PC-3 (cell line): ENCODE measurements around the gene UBXN2A. TPM values are rescaled to one million over a fixed set of nuclear protein-coding genes. Genes with fewer than 3 reads are reported as not detected.

ENCODE experiments used
- ATAC-seq: fragments of 200-7000 bp; cut with Tn5 transposase; 2 replicates; pipeline ENCODE4 v1.9.1; 2020; ENCODE audit warnings: mild to moderate bottlenecking, moderate library complexity
- BruUV-seq: library from RNA; stranded (reverse); fragments of 400-500 nt; replicated peaks from 2 replicates; lab custom pipeline; 2021; lab: Mats Ljungman, UMichigan
- CTCF ChIA-PET: fragments of 300-600 bp; sonication (Branson Sonifier 250); formaldehyde crosslinking; loops from one replicate; lab custom pipeline; 2022; ENCODE audit warnings: antibody characterized with exemption; lab: Charles Lee
- POLR2A ChIA-PET: fragments of 300-600 bp; sonication (Branson Sonifier 250); formaldehyde crosslinking; loops from one replicate; lab custom pipeline; 2022; ENCODE audit warnings: antibody characterized with exemption; ENCODE audit not compliant: unreplicated experiment; lab: Charles Lee
- DNase-seq: peaks from one replicate; pipeline ENCODE4 v3.0.0-alpha.2; 2015
- H2AFZ ChIP-seq: fragments of 300-600 bp; sonication (generic); 2 replicates; pipeline ENCODE4 v1.6.0; 2016; ENCODE audit warnings: antibody characterized with exemption, low read length
- H3F3A ChIP-seq: fragments of 300-600 bp; sonication (generic); one replicate; pipeline ENCODE4 v1.6.0; 2017; ENCODE audit warnings: antibody characterized with exemption, low read length, control low read depth, mild to moderate bottlenecking; ENCODE audit not compliant: unreplicated experiment
- H3K27ac ChIP-seq: fragments of 300-600 bp; sonication (generic); 2 replicates; pipeline ENCODE4 v1.5.1; 2016; ENCODE audit warnings: mild to moderate bottlenecking, low read length
- H3K27me3 ChIP-seq: fragments of 300-600 bp; sonication (generic); 2 replicates; pipeline ENCODE4 v1.6.1; 2016; ENCODE audit warnings: low read length, mixed read lengths
- H3K36me3 ChIP-seq: fragments of 300-600 bp; sonication (generic); 2 replicates; pipeline ENCODE4 v1.6.1; 2016; ENCODE audit warnings: low read depth, mixed run types, low read length, mixed read lengths
- H3K4me1 ChIP-seq: fragments of 300-600 bp; sonication (generic); 2 replicates; pipeline ENCODE4 v1.5.1; 2016; ENCODE audit warnings: low read length; ENCODE audit not compliant: insufficient read depth
- H3K4me2 ChIP-seq: fragments of 300-600 bp; sonication (generic); 2 replicates; pipeline ENCODE4 v1.6.0; 2016; ENCODE audit warnings: low read length
- H3K4me3 ChIP-seq: fragments of 300-600 bp; sonication (generic); 2 replicates; pipeline ENCODE4 v1.5.1; 2016; ENCODE audit warnings: mild to moderate bottlenecking, low read length, mixed read lengths
- H3K79me2 ChIP-seq: fragments of 300-600 bp; sonication (generic); 2 replicates; pipeline ENCODE4 v1.6.1; 2017; ENCODE audit warnings: low read length, mixed read lengths
- H3K9ac ChIP-seq: fragments of 300-600 bp; sonication (generic); 2 replicates; pipeline ENCODE4 v1.6.0; 2016; ENCODE audit warnings: mild to moderate bottlenecking, low read length
- H3K9me2 ChIP-seq: fragments of 300-600 bp; sonication (generic); replicated peaks from 2 replicates; pipeline ENCODE4 v1.6.1; 2016; ENCODE audit warnings: mixed run types, low read length, mixed read lengths
- H3K9me3 ChIP-seq: fragments of 300-600 bp; sonication (generic); 2 replicates; pipeline ENCODE4 v1.6.1; 2016; ENCODE audit warnings: low read length, mixed read lengths
- H4K20me1 ChIP-seq: fragments of 300-600 bp; sonication (generic); 2 replicates; pipeline ENCODE4 v1.6.1; 2016; ENCODE audit warnings: low read length, mixed read lengths
- EZH2 ChIP-seq: fragments of 300-600 bp; sonication (generic); IDR thresholded peaks from one replicate; pipeline ENCODE4 v1.6.1; 2017; ENCODE audit warnings: antibody characterized with exemption, mild to moderate bottlenecking, low read length; ENCODE audit not compliant: unreplicated experiment
- EZH2phosphoT487 ChIP-seq: fragments of 300-600 bp; sonication (generic); IDR thresholded peaks from 2 replicates; pipeline ENCODE4 v1.6.1; 2018; ENCODE audit warnings: mild to moderate bottlenecking, antibody characterized with exemption, low read length, borderline replicate concordance
- intact Hi-C: fragments of 100-400 bp; cut with micrococcal nuclease; formaldehyde crosslinking; loops from 2 replicates; pipeline ENCODE4 v1.9.0; 2023
- total RNA-seq: library from RNA; depleted of rRNA; stranded (reverse); fragments of >200 nt; gene quantifications from 2 replicates; pipeline ENCODE4 v1.2.3, GENCODE V29; 2014
- TF ChIP-seq, protein P1 (sequence below): fragments of 300-600 bp; sonication (generic); conservative IDR thresholded peaks from 2 replicates; pipeline ENCODE4 v1.5.1; 2017; ENCODE audit warnings: antibody characterized with exemption, low read depth, mild to moderate bottlenecking, low read length

Gene UBXN2A
- total RNA-seq, 1 experiment from 2014 or later = 15.4 TPM

- no peaks in the 10 kb centered on the region for H3K9me3 ChIP-seq
- H3K9ac ChIP-seq = no peak overlapping the region
- H3K4me3 ChIP-seq = no peak overlapping the region
- no peak overlapping the region for H2AFZ ChIP-seq
- no TSS peak for BruUV-seq
- CTCF ChIA-PET = no interaction called here
- no peaks in the 10 kb centered on the region for H3F3A ChIP-seq
- peaks cover 3% of the 10 kb centered on the region; the same call in 1 of the 2 replicates for H3K36me3 ChIP-seq
- no peaks in the 10 kb centered on the region for H4K20me1 ChIP-seq
- ATAC-seq = no peak
- no peaks in the 10 kb centered on the region for H3K79me2 ChIP-seq
- no peaks in the 10 kb centered on the region for H3K9me2 ChIP-seq
- POLR2A ChIA-PET = no interaction called here
- no peak overlapping the region for H3K27ac ChIP-seq
- peaks cover 17% of the 10 kb centered on the region for H3K4me1 ChIP-seq
- no peak overlapping the region for H3K4me2 ChIP-seq
- no peaks in the 10 kb centered on the region for H3K27me3 ChIP-seq
- TF ChIP-seq EZH2phosphoT487 (no peak), EZH2 (no peak)
- TF ChIP-seq, protein P1, sequence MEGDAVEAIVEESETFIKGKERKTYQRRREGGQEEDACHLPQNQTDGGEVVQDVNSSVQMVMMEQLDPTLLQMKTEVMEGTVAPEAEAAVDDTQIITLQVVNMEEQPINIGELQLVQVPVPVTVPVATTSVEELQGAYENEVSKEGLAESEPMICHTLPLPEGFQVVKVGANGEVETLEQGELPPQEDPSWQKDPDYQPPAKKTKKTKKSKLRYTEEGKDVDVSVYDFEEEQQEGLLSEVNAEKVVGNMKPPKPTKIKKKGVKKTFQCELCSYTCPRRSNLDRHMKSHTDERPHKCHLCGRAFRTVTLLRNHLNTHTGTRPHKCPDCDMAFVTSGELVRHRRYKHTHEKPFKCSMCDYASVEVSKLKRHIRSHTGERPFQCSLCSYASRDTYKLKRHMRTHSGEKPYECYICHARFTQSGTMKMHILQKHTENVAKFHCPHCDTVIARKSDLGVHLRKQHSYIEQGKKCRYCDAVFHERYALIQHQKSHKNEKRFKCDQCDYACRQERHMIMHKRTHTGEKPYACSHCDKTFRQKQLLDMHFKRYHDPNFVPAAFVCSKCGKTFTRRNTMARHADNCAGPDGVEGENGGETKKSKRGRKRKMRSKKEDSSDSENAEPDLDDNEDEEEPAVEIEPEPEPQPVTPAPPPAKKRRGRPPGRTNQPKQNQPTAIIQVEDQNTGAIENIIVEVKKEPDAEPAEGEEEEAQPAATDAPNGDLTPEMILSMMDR = no peak
- intact Hi-C loops = no loop called here
- DNase-seq = no peak
Observed at GRCh38 chr2:24022975-24023575, 82.8 kb downstream of the UBXN2A start.

GRCh38 chr2:24024018-24024417 lies 83.8 kb downstream of the UBXN2A start:
- TF ChIP-seq, protein P1 = 0 out of 2 replicates have a peak, but pooled peaks have one; percentile 14
- TF ChIP-seq EZH2 = no peak
- BruUV-seq = no TSS peak
- Histone ChIP-seq H2AFZ (no peak overlapping the region), H3K4me1 (peaks cover 17% of the 10 kb centered on the region), H3K36me3 (peaks cover 4% of the 10 kb centered on the region; the same call in 1 of the 2 replicates), H3K27me3 (no peaks in the 10 kb centered on the region), H3K9me2 (no peaks in the 10 kb centered on the region), H3K9ac (no peak overlapping the region), H3K9me3 (no peaks in the 10 kb centered on the region), H3K4me2 (no peak overlapping the region), H3K79me2 (no peaks in the 10 kb centered on the region), H4K20me1 (no peaks in the 10 kb centered on the region), H3K27ac (no peak overlapping the region), H3F3A (no peaks in the 10 kb centered on the region), H3K4me3 (no peak overlapping the region)
- intact Hi-C loops = no loop called here
- POLR2A ChIA-PET = no interaction called here
- CTCF ChIA-PET = no interaction called here
- no peak for DNase-seq
- no peak for ATAC-seq

DNA sequence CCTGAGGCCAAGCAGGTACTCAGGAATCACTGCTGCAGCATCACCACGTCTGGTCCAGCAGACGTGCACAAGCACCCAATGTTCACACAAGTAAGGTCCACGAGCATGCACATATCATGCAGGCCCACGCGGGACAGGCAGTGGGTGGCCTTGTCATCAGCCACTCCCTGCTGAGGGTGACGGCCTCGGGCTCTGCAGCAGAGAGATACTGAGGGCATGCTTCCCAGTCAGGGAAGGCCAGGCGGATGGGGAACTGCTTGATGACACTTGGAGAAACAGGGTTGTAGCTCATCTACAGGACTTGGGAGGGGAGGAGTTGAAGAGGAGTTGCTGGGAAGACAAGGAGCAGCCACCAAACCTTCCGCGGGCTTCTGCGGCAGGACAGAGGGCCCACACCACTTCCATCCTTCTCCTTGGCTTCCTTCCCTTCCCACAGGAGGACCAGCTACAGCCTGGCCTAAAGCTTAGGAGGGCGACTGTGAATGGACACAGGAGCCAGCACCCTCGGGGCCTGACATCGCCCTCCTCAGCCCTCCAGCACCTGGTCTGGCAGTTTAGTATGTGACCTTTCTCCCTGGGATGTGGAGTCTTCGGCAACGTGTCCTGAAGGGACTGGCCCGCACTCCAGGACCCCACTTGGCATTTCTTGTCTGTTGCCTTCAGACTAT lies 84.9 kb downstream of the UBXN2A start:
- no peaks in the 10 kb centered on the region for H3K27me3 ChIP-seq
- H3K4me1 ChIP-seq = peaks cover 17% of the 10 kb centered on the region
- ChIA-PET POLR2A (interaction anchor here (0.6 kb wide), 1 partner anchor 85 kb away, joined by 4 read pairs; no protein-coding TSS in a partner anchor), CTCF (no interaction called here)
- H3K4me3 ChIP-seq = no peak overlapping the region
- H3K27ac ChIP-seq = no peak overlapping the region
- TF ChIP-seq EZH2 (no peak), EZH2phosphoT487 (no peak)
- TF ChIP-seq, protein P1 = no peak
- H3K4me2 ChIP-seq = no peak overlapping the region
- no TSS peak for BruUV-seq
- ATAC-seq (no peak), DNase-seq (no peak)
- no peaks in the 10 kb centered on the region for H4K20me1 ChIP-seq
- H3K9me2 ChIP-seq = no peaks in the 10 kb centered on the region
- H3K36me3 ChIP-seq = peaks cover 14% of the 10 kb centered on the region; the same call in 1 of the 2 replicates
- H3F3A ChIP-seq = no peaks in the 10 kb centered on the region
- H3K9ac ChIP-seq = no peak overlapping the region
- H3K79me2 ChIP-seq = no peaks in the 10 kb centered on the region
- H3K9me3 ChIP-seq = no peaks in the 10 kb centered on the region
- intact Hi-C loops = no loop called here
- no peak overlapping the region for H2AFZ ChIP-seq
